ENCODE results near the gene LCE5A. TPM values are rescaled to one million over a fixed set of nuclear protein-coding genes. Genes with fewer than 3 reads are reported as not detected.
"Not testable (repeated sequence)": the region's sequence is repeated elsewhere in the genome, so short reads cannot be mapped to it uniquely, and the experiment has no call there.

The LCE5A gene
- total and polyA plus RNA-seq, 9 of the 15 experiments (the other 6 are each of a cell fraction or from before 2014, with no cell fraction given), result not detected

GRCh38 chr1:152491537-152491936, 19.1 kb upstream of the LCE5A start:
- intact Hi-C loops (cut with micrococcal nuclease); H3K9me3 ChIP-seq (replicated peaks; ENCODE audit: control insufficient read depth, insufficient read depth, low read depth, low read length); H3K79me2 ChIP-seq (ENCODE audit: control insufficient read depth, insufficient read depth, low read length); in situ Hi-C loops (cut with MboI); H3K4me1 ChIP-seq (replicated peaks in 1 of 2; ENCODE audit: control insufficient read depth in 2 of 2, insufficient read depth in 2 of 2, low read length in 2 of 2); H3K27ac ChIP-seq (ENCODE audit: extremely low read depth, low read depth, low read length); POLR2A ChIA-PET; H3K4me2 ChIP-seq (ENCODE audit: insufficient read depth, low read length); H3K9ac ChIP-seq (ENCODE audit: insufficient read depth in 1 of 2, low read depth in 2 of 2, low read length in 2 of 2); DNase-seq (ENCODE audit: extremely low read depth in 1 of 4, low spot score in 3 of 4); H3K4me3 ChIP-seq; H3K9me1 ChIP-seq (ENCODE audit: control insufficient read depth, insufficient read depth, low read length); ATAC-seq; H4K20me1 ChIP-seq (replicated peaks; ENCODE audit: control insufficient read depth, insufficient read depth, low read length); FAIRE-seq; CTCF ChIA-PET (ENCODE audit: low intra/inter-chr PET ratio); H3K27me3 ChIP-seq (ENCODE audit: control insufficient read depth in 2 of 2, insufficient read depth in 2 of 2, low read length in 2 of 2); H2AFZ ChIP-seq (ENCODE audit: low read depth, low read length); H3K36me3 ChIP-seq (ENCODE audit: control insufficient read depth, insufficient read depth, low read length); BruUV-seq (replicated peaks): not testable (repeated sequence)
- TF ChIP-seq CTCF (IDR thresholded peaks at IDR 0.05 in 2 of 3, conservative IDR thresholded peaks at IDR 0.05 in 1 of 3; ENCODE audit: insufficient read depth in 2 of 3, low read depth in 1 of 3, low read length in 3 of 3), result peak; percentile 9 to 17 (median 12); a peak in 2 of 6 replicates

- CTCF ChIA-PET (ENCODE audit: low intra/inter-chr PET ratio), result no interaction called here
- Histone ChIP-seq H3K36me3 (ENCODE audit: control insufficient read depth, insufficient read depth, low read length) (no peaks in the 10 kb centered on the region), H2AFZ (ENCODE audit: low read depth, low read length) (no peak overlapping the region), H3K9me1 (ENCODE audit: control insufficient read depth, insufficient read depth, low read length) (no peaks in the 10 kb centered on the region), H3K4me3 (no peak overlapping the region), H3K9ac (ENCODE audit: insufficient read depth in 1 of 2, low read depth in 2 of 2, low read length in 2 of 2) (no peak overlapping the region), H3K27me3 (ENCODE audit: control insufficient read depth in 2 of 2, insufficient read depth in 2 of 2, low read length in 2 of 2) (peaks cover 0 to 7% of the 10 kb centered on the region in 2 experiments; a peak in 1 of 5 replicates), H3K79me2 (ENCODE audit: control insufficient read depth, insufficient read depth, low read length) (no peaks in the 10 kb centered on the region), H4K20me1 (replicated peaks; ENCODE audit: control insufficient read depth, insufficient read depth, low read length) (no peaks in the 10 kb centered on the region; the same call in 1 of the 2 replicates), H3K27ac (ENCODE audit: extremely low read depth, low read depth, low read length) (no peak overlapping the region), H3K9me3 (replicated peaks; ENCODE audit: control insufficient read depth, insufficient read depth, low read depth, low read length) (no peaks in the 10 kb centered on the region), H3K4me2 (ENCODE audit: insufficient read depth, low read length) (no peak overlapping the region), H3K4me1 (replicated peaks in 1 of 2; ENCODE audit: control insufficient read depth in 2 of 2, insufficient read depth in 2 of 2, low read length in 2 of 2) (no peaks in the 10 kb centered on the region)
- POLR2A ChIA-PET, result no interaction called here
- ATAC-seq (peak; percentile 79), FAIRE-seq (peak; percentile 55), DNase-seq (ENCODE audit: extremely low read depth in 1 of 4, low spot score in 3 of 4) (peak; percentile 38 to 47 (median 44))
- BruUV-seq (replicated peaks), result no TSS peak
- in situ Hi-C loops (cut with MboI), result no loop called here
- WGBS (ENCODE audit: insufficient coverage, low coverage, missing lambda C conversion rate), result 0% methylated on average over 4 of the region's 4 CpGs
- intact Hi-C loops (cut with micrococcal nuclease), result loop anchor here (5.0 kb wide), 1 partner anchor 432 kb away; no protein-coding TSS in a partner anchor
- TF ChIP-seq ZNF740 (CRISPR knock-in tag; IDR thresholded peaks at IDR 0.05) (no peak), ZNF740 (tag; IDR thresholded peaks at IDR 0.05) (no peak), CTCFL (IDR thresholded peaks at IDR 0.05; ENCODE audit: borderline replicate concordance, insufficient read depth, low read depth, low read length, poor library complexity, severe bottlenecking) (peak; percentile 38), ELF4 (CRISPR knock-in tag; IDR thresholded peaks at IDR 0.05) (no peak), TSC22D4 (tag; IDR thresholded peaks at IDR 0.05) (no peak), ZKSCAN3 (CRISPR knock-in tag; IDR thresholded peaks at IDR 0.05) (no peak)
Observed at GRCh38 chr1:152495066-152495675, 15.4 kb upstream of the LCE5A start.
